Measurements from ENCODE around the gene TPX2. TPM values are rescaled to one million over a fixed set of nuclear protein-coding genes. Genes with fewer than 3 reads are reported as not detected.

The TPX2 gene
- total RNA-seq, 4 donors from 2014 or later, result 0.39 to 2.0 (median 0.82) TPM

- no peak for TF ChIP-seq POLR2A (IDR thresholded peaks at IDR 0.05)
- no peak for TF ChIP-seq CTCF (IDR thresholded peaks at IDR 0.05)
- intact Hi-C loops (cut with DNase I), result loop anchor here (10.0 kb wide), 2 partner anchors 87 to 197 kb away; partner anchors contain the start of gene COX4I2
- H3K4me1 ChIP-seq, result peaks cover 0 to 18% of the 10 kb centered on the region in 2 donors
- no peak for DNase-seq
- H3K36me3 ChIP-seq, result no peaks in the 10 kb centered on the region
- no peak overlapping the region for H3K27ac ChIP-seq
- no peak overlapping the region for H3K4me3 ChIP-seq (replicated peaks in 1 of 3)
- 91 to 95% methylated on average over 8 to 15 of the region's 17 CpGs for WGBS, 2 donors
- H3K9me3 ChIP-seq, result no peaks in the 10 kb centered on the region
- no peaks in the 10 kb centered on the region for H3K27me3 ChIP-seq
These were observed 92.7 kb downstream of the TPX2 start for GRCh38 chr20:31831771-31832306.

- Histone ChIP-seq H3K4me3 (replicated peaks in 1 of 3) (no peak overlapping the region), H3K27ac (no peak overlapping the region), H3K9me3 (no peaks in the 10 kb centered on the region), H3K27me3 (no peaks in the 10 kb centered on the region), H3K4me1 (peaks cover 0 to 28% of the 10 kb centered on the region in 2 donors), H3K36me3 (no peaks in the 10 kb centered on the region)
- intact Hi-C loops (cut with DNase I), result loop anchor here (10.0 kb wide), 2 partner anchors 89 to 199 kb away; partner anchors contain the start of gene COX4I2
- peak; percentile 63 for DNase-seq
- TF ChIP-seq CTCF (IDR thresholded peaks at IDR 0.05), result peak; percentile 55 to 87 (median 66)
- TF ChIP-seq POLR2A (IDR thresholded peaks at IDR 0.05), result no peak
- WGBS, 2 donors, result 48 to 53% methylated on average over 10 to 13 of the region's 14 CpGs
These were observed 94.2 kb downstream of the TPX2 start for GRCh38 chr20:31833130-31833930.

- Histone ChIP-seq H3K27ac (no peak overlapping the region), H3K27me3 (no peaks in the 10 kb centered on the region), H3K4me3 (replicated peaks in 1 of 3) (no peak overlapping the region), H3K4me1 (peaks cover 0 to 32% of the 10 kb centered on the region in 2 donors), H3K9me3 (no peaks in the 10 kb centered on the region), H3K36me3 (no peaks in the 10 kb centered on the region)
- intact Hi-C loops (cut with DNase I), result loop anchor here (10.0 kb wide), 2 partner anchors 89 to 199 kb away; partner anchors contain the start of gene COX4I2
- no peak for DNase-seq
- no peak for TF ChIP-seq CTCF (IDR thresholded peaks at IDR 0.05)
- no peak for TF ChIP-seq POLR2A (IDR thresholded peaks at IDR 0.05)
- WGBS, 2 donors, result 75 to 86% methylated on average over 14 to 17 of the region's 20 CpGs
These were observed 94.9 kb downstream of the TPX2 start for GRCh38 chr20:31833931-31834521.

- no peaks in the 10 kb centered on the region for H3K9me3 ChIP-seq
- peaks cover 0 to 32% of the 10 kb centered on the region in 2 donors for H3K4me1 ChIP-seq
- H3K36me3 ChIP-seq, result no peaks in the 10 kb centered on the region
- 68 to 88% methylated on average over 4 to 6 of the region's 9 CpGs for WGBS, 2 donors
- TF ChIP-seq CTCF (IDR thresholded peaks at IDR 0.05) (no peak), POLR2A (IDR thresholded peaks at IDR 0.05) (no peak)
- H3K27me3 ChIP-seq, result no peaks in the 10 kb centered on the region
- H3K27ac ChIP-seq, result no peak overlapping the region
- H3K4me3 ChIP-seq (replicated peaks in 1 of 3), result no peak overlapping the region
- no peak for DNase-seq
- intact Hi-C loops (cut with DNase I), result loop anchor here (10.0 kb wide), 2 partner anchors 91 to 201 kb away; partner anchors contain the start of gene COX4I2
These were observed 96.5 kb downstream of the TPX2 start for GRCh38 chr20:31835554-31835953.
